Esophagus squamous epithelium (tissue), 4 donors: ENCODE measurements around the gene C1orf21.

Experiments used
- POLR2A ChIP-seq, 4 donors: fragments of 450-650 bp; IDR thresholded peaks; one replicate each; pipeline ENCODE4 v1.6.1; 2017; ENCODE audit warnings: antibody characterized with exemption in 4 of 4, mild to moderate bottlenecking in 4 of 4, moderate library complexity in 3 of 4
- TF ChIP-seq, protein P1 (sequence below), 6 experiments: fragments of 450-650 bp in 4 of 6; fragments of 200-600 bp in 2 of 6; sonication (generic) in 2 of 6; IDR thresholded peaks; one replicate each; pipeline ENCODE4 v1.5.1; 2016 to 2019; ENCODE audit warnings: antibody characterized with exemption in 6 of 6, mild to moderate bottlenecking in 4 of 6, moderate library complexity in 4 of 6

DNA sequence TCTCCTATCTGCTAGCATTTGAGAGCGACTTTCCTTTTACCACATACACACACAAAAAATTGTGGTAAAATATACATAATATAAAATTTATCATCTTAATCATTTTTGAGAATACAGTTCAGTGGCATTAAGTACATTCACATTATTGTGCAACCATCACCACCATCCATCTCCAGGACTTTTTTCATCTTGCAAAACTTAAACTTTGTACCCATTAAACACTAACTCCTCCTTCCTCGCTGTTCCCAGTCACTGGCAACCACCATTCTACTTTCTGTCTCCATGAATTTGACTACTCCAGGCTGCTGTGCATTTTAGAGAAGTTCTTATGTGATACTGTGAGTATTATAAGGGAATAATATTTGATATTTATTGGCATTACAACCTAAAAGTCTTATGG, 181.3 kb downstream of the C1orf21 start:
- TF ChIP-seq, protein P1, sequence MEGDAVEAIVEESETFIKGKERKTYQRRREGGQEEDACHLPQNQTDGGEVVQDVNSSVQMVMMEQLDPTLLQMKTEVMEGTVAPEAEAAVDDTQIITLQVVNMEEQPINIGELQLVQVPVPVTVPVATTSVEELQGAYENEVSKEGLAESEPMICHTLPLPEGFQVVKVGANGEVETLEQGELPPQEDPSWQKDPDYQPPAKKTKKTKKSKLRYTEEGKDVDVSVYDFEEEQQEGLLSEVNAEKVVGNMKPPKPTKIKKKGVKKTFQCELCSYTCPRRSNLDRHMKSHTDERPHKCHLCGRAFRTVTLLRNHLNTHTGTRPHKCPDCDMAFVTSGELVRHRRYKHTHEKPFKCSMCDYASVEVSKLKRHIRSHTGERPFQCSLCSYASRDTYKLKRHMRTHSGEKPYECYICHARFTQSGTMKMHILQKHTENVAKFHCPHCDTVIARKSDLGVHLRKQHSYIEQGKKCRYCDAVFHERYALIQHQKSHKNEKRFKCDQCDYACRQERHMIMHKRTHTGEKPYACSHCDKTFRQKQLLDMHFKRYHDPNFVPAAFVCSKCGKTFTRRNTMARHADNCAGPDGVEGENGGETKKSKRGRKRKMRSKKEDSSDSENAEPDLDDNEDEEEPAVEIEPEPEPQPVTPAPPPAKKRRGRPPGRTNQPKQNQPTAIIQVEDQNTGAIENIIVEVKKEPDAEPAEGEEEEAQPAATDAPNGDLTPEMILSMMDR (IDR thresholded peaks at IDR 0.05) = no peak
- no peak for TF ChIP-seq POLR2A (IDR thresholded peaks at IDR 0.05)
